ENCODE results near the gene EFCAB9. TPM values are rescaled to one million over a fixed set of nuclear protein-coding genes. Genes with fewer than 3 reads are reported as not detected.
"Not testable (repeated sequence)": the region's sequence is repeated elsewhere in the genome, so short reads cannot be mapped to it uniquely, and the experiment has no call there.

EFCAB9 gene
- total RNA-seq (2014; rRNA removed; shearing (Covaris generic)): not detected in 2 replicates

DNA sequence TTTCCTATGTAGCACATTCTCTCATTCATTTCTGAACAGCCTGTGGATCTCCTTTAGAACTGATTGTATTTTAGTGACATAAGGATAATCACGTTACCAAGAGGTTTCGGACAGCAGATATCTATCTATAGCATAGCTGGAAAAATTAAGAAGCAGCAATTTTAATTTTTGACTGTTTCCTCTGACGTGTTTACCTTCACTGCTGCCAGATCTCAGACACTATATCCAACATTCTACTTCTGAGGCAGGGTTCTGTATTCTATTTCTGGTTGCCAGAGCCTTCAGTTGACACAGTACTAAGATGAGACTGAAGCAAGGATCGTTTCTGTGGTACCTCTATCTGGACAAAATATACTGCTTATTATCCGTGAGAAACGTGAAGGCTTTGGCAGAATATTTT, at the start of gene EFCAB9:
Gene EFCAB9 (plus strand): TSS at position 301 of the 400 bp plus-strand sequence. CDS start 1 bp downstream, at position 302.
- in situ Hi-C loops (cut with HindIII; ENCODE audit: low sequenced_read_pairs): no loop called here
- no peak for DNase-seq (ENCODE audit: low spot score)

DNA sequence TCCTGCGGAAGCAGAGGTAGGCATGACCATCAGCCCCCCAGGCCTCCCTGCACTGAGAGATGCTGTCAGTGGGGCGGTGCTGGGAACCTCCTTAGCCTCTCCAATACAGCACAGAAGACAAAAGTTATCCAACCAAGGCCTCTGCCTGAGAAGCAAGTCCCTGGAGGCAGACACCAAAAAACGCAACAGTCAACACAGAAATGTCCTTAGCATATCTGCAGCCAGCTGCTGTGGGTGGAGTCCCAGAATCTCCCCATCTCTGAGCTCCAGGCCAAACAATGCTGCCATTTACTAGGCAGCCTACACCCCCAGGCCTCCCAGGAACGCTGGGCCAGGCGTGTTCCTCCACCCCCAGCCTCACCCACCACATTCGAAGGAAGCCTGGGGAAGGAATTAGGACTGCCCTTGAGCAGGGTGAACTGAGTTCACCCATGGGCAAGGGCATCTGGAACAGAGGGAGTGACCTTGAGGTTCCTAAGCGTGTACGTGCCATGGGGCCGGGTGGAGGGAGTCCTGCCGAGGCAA, 49.6 kb upstream of the EFCAB9 start:
- in situ Hi-C loops (cut with HindIII; ENCODE audit: low sequenced_read_pairs): no loop called here
- DNase-seq (ENCODE audit: low spot score): no peak

DNA sequence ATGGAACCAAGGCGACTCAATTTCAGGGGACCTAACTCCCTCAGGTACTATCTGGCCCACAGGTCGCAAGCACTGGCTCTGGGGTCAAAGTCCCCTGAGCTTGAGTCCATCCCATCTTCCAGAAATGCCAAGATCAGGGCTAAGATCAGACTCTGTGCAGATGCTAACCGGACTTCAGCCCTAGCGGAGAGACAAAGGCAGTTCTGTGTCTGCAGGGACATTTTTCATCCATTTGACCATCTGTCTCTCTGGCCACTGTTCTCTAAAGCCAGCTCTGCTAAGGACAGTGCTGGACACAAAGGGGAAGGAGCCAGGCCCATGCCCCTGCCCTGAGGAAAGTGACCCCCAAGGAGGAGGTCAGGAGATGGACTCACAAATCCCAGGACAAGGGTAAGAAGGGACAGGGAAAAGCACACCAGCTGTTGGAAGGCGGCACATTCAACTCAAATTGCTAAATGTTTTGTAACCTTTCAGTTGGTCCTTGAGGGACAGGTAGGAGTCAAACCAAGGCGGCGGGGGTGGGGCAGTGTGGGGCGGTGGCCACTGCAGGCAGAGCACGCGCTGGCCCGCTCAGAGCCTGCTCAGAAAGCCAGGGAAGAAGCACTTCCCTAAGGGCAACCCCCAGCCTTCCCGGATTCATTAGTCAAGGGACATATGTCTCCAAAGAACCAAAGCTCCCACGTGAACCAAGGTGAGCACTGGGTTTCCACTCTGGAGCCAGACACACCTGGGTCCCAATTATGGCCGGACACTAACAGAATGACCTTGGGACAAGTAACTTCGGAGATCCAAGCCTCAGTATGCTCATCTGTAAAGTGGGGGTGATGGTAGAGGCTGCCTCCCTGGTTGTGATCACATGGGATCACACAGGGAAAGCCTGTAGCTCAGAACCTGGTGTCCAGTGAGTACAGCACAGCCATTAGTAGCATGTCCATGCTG, 48.8 kb upstream of the EFCAB9 start:
- peak; percentile 74 for DNase-seq (ENCODE audit: low spot score)
- in situ Hi-C loops (cut with HindIII; ENCODE audit: low sequenced_read_pairs): no loop called here

DNA sequence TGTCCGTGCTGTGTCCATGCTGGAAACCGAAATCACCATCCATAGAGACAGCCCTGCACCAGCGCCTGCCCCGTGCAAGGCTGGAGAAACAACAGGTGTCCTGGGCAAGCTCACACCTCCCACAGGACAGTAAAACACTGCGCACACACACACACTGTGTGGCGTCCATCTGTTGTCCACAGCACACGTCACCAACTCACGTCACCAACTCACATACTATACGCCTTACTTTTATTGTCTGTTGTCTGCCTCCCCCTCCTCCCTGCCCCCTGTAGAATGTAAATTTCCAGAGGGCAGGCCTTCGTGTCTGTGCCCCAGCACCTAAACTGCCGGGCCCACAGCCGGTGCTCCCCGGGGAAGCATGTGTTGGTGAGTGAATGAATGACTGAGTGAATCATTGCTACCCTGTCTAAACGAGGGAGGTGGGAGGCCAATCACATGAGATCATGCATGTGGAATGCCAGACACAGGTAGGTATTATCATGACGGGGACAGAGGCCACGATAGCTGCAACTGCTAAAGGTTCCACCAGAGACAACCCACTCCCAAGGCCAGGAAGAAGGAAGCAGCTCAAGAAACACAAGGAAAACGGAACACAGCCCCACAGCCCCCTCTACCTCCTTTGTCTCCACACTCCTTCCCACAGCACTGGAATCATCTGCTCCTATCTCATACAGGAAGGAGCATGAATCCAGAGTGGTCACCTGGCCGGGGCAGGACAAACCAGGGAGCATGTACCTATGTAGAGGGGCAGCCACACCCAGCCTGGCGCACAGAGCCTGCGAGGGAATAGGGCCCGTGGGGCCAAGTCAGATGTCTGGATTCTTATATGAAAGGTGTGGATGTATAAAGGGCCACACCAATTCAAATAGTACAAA, 47.9 kb upstream of the EFCAB9 start:
- peak; percentile 88 for DNase-seq (ENCODE audit: low spot score)
- in situ Hi-C loops (cut with HindIII; ENCODE audit: low sequenced_read_pairs): no loop called here

DNA sequence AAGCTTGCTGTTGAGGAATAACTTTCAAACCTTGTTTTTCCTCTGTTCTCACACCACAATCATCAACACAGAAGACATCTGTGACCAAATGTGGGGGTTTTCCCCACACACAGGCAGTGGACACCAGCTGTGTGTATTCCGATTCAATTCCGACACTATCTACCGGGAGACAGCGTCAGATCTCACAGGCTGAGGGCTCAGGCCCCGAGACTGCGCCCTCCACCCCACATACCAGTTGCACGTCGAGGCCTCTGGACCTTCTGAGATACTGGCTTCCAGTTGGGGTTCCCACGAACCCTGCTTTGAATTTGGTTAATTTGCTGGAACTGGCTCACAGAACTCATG, 47.3 kb upstream of the EFCAB9 start:
- in situ Hi-C loops (cut with HindIII; ENCODE audit: low sequenced_read_pairs): no loop called here
- no peak for DNase-seq (ENCODE audit: low spot score)

DNA sequence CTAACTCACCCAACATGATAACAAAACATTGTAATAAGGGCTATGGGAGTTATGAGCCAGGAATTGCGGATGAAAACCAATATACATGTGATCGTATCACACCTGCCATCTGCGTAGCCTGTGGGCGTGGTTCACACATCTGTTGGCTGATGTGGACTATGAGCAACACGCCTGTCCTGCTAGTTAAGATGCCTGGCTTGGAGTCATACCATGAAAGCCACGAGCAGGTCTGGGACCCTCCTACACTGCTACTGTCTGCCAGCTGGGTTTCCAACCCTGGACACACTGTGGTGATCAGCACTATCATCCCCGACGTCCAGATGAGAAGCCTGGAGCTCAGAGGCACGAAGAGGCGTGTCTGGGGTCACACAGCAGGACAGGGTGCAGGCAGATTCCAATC, 46.1 kb upstream of the EFCAB9 start:
- no peak for DNase-seq (ENCODE audit: low spot score)
- in situ Hi-C loops (cut with HindIII; ENCODE audit: low sequenced_read_pairs): no loop called here

DNA sequence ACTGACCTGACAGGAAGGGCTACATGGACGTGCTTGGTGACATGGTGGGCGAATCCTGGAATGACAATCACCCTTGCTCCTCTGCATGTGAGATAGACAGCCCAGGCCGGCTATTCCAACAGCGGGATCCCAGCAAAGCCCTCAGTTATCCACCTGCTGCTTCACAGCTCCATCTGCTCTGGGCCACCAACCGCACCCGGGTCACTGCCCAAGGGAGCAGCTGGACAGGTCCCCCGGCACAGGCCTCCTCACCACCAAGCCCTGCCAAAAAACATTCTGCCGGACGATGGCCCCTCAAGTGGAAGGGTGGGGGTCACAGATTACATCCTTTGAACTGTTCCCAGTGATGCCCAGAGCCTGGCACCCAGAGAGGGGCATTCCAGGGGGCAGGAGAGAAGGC, 45.6 kb upstream of the EFCAB9 start:
- DNase-seq (ENCODE audit: low spot score): no peak
- in situ Hi-C loops (cut with HindIII; ENCODE audit: low sequenced_read_pairs): no loop called here

DNA sequence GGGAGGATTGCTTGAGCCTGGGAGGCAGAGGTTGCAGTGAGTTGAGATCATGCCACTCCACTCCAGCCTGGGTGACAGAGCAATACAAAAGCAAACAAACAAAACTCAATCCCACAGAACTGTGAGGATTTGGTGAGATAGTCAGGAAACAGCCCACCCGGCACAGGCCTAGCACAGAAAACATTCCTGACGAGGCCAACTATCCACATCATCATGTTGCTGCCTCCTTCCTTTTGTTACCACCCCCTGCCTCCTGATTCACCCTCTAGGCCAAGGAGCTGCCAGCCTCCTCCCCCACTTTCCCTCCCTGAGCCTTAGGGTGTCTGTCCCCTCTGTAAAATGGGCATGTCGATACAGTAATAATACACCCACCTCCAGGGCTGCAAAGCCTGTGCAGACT, 44.9 kb upstream of the EFCAB9 start:
- DNase-seq (ENCODE audit: low spot score): no peak

DNA sequence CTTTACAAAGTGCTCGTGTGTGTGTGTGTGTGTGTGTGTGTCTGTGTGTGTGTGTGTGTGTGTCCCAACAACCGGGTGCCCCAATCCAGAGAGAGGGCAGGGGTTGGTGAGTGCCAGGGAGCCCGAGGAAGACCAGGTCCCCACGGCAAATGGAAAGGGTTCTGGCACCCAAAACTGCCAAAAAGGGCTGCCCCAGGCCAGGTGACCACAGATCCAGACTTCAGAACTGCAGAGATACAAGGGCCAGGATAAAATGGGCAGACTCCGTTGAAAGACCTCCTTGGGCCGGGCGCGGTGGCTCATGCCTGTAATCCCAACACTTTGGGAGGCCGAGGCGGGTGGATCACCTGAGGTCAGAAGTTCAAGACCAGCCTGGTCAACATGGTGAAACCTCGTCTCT, 44.5 kb upstream of the EFCAB9 start:
- in situ Hi-C loops (cut with HindIII; ENCODE audit: low sequenced_read_pairs); DNase-seq (ENCODE audit: low spot score): not testable (repeated sequence)

More for the DNA sequence above, 44.9 kb upstream of the EFCAB9 start:
- in situ Hi-C loops (cut with HindIII; ENCODE audit: low sequenced_read_pairs): no loop called here

DNA sequence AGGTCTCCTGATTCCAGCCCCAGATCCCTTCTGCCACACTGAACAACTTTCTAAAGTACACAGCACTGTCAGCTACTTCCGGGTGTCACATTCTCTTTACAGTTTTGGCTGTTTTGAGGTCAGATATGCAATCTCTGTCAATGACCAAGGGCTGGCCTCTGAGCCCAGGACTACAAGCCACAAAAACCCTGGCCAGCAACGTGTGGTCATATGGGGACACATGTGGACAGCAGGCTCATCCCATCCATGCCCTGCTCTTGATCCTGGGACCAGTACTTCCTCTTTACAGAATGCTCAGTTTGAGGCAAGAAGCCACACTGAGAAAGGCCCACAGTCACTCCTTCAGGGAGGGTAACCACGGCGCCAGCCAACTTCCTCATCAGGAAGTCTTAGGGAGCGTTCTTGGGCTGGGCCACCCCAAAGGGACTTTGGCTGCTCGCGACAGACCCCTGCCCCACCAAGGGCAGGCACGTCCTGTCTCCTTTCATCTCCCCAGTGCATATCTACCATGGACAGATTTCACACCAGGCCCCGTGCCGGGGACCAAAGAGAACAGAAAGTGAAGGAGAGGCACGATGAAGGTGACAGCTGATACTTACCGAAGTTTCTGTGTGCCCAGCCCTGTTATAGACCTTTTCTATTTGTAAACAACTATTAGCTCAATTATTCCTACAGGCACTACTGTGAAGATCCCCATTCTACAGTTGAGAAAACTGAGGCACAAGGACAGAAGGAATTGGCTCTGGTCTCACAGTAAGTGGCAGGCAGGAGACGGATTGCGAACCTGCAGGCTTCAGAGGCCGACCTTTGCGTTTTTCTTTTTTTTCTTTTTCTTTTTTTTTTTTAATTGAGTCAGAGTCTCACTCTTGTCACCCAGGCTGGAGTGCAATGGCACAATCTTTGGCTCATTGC, 43.2 kb upstream of the EFCAB9 start:
- no peak for DNase-seq (ENCODE audit: low spot score)
- in situ Hi-C loops (cut with HindIII; ENCODE audit: low sequenced_read_pairs): no loop called here

DNA sequence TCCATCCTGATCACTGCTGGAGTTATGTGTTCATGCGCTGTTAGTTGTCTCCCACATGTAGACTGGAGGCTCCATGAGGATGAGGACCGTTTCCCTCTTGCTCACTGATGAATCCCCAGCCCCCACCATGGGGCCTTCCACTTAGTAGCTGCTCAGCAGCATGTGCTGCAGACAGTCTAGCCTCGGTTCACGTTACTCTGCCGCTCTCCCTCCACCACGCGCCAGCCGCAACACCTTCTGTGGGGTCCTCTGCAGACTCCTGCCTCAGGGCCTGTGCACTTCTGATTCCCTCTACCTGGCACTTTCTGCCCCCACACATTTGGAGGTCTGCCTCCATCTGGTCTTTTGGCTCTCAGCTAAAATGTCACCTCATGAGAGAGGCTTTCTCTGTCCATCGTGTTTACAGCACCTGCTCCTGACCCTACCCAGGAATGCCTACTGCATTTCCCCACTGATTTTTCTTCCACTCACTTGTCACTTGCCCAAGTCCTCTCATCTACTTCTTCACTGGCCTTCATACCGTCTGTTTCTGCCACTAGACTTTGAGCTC, 42.2 kb upstream of the EFCAB9 start:
- peak; percentile 91 for DNase-seq (ENCODE audit: low spot score)
- in situ Hi-C loops (cut with HindIII; ENCODE audit: low sequenced_read_pairs): no loop called here

DNA sequence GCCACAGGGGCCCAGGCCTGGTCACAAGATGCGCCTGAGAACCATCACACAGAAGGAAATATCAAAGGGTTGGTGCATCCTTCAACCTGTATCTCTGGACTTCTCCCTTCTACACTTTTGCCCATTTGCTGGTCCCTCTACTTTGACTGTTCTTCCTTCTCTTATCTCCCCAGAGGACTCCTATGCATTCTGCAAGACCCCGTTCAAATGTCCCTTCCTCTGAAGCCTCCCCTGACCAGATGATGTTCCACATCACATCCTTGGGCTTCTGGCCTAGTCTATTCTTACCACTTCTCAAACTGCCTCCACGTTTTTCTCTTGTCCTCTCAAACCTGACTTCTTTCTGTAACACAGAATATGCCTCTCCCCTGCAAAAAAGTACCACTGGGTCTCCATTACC, 40.3 kb upstream of the EFCAB9 start:
- in situ Hi-C loops (cut with HindIII; ENCODE audit: low sequenced_read_pairs): no loop called here
- DNase-seq (ENCODE audit: low spot score): no peak

DNA sequence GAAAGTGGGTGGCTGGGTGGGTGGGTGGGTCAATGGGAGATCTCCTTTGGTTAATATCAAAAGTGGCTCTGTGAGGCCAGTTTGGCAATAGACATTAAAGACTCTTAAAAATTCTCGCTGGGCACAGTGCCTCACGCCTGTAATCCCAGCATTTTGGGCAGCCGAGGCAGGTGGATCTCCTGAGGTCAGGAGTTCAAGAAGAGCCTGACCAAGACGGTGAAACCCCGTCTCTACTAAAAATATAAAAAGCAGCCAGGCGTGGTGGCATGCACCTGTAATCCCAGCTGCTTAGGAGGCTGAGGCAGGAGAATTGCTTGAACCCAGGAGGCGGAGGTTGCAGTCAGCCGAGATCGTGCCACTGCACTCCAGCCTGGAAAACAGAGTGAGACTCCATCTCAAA, 38.9 kb upstream of the EFCAB9 start:
- DNase-seq (ENCODE audit: low spot score); in situ Hi-C loops (cut with HindIII; ENCODE audit: low sequenced_read_pairs): not testable (repeated sequence)

DNA sequence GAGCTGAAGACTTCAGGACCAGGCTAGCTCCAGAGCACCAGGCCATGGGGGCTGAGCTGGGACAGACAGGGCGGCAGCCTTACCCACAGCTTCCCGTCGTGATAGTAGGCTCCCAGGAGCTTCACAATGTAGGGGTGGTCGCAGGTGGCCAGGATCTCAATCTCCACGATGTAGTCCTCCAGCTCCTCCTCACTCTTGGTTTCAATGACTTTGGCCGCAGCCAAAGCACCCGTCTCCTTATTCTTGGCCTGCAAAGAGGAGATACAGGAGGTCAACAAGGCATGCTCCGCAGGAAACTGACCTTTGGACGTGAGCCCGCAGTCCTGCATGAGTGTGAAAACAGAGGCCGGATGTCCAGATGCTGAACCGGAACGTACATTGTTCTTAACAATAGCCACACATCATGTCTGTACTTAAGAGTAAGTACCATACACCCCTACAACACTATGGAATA, 37.4 kb upstream of the EFCAB9 start:
- in situ Hi-C loops (cut with HindIII; ENCODE audit: low sequenced_read_pairs): no loop called here
- DNase-seq (ENCODE audit: low spot score): no peak

DNA sequence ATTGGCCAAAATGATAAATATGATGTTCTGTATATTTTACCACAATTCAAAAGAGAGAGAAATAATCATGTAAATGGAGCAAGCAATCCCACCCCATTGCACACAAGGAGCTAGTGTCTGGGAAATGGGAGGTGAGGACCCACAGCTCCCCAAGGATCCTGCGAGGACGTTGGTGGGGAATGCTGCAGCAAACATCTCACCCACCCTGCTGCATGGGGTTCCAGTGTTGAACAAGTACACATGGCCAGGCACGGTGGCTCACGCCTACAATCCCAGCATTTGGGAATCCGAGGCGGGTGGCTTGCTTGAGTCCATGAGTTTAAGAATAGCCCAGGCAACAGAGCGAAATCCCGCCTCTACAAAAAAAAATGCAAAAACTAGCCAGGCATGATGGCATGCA, 35.0 kb upstream of the EFCAB9 start:
- in situ Hi-C loops (cut with HindIII; ENCODE audit: low sequenced_read_pairs): no loop called here
- DNase-seq (ENCODE audit: low spot score): no peak

DNA sequence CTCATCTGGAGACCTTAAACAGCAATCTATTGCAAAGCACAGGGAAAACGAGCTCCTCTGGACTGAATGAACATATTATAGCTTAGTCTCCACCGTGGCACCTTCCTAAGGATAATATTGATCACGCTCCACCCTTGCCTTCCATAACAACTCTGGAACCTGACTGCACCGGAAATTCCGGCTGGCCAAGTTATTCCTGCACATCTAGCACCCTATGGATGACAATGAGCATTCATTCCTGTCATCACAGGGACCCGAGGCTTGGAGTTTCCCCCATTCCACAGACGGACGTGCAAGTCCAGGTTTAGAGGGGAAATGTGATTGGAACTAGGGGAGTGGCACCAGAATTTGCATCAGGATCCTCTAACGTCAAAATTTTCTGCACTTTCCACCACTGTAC, 33.5 kb upstream of the EFCAB9 start:
- in situ Hi-C loops (cut with HindIII; ENCODE audit: low sequenced_read_pairs): no loop called here
- DNase-seq (ENCODE audit: low spot score): no peak

DNA sequence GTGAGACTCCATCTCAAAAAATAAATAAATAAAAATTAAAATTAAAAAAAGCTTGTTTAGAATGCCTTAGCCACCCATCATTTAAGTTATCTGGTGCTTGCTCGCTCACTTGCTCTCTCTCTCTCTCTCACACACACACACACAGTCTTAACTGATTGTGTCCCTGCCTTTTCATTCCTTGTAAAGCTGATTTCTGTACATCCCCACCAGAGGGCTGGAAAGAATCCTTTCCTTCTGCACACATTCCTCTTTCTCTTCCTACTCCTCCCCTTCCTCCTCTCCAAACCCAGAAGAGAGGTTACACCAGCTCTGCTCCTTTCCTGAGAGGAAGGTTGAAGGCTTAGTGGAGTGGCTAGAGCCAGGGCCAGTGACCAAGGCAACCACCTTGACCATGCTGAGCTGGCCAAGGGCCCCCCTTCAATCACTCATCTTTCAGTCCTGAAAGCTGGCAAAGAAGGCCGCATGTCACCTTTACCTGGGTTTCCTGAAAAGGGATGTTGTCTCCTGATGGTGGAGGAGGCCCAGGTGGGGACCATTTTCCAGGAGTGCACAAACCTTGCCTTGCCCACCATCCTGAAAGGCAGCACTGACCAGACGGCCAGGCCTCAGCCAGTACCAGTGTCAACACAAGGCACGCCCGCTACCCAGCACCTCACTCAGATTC, 31.5 kb upstream of the EFCAB9 start:
- in situ Hi-C loops (cut with HindIII; ENCODE audit: low sequenced_read_pairs): no loop called here
- no peak for DNase-seq (ENCODE audit: low spot score)

DNA sequence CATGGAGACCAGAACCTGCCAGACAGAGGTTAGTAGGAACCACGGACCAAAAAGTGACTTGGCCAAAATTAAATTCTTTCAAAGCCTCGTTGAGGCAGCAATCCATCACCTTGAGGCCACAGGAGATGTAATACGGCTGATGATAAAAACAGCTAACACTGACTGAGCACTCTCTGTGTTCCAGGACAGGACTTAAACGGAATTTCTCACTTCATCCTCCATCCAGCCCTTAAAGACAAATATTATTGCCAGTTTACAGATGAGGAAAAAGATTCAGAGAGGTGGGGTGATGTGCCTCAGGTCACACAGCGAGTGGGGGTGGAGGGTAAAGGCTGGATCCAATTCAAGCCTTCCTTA, 31.0 kb upstream of the EFCAB9 start:
- in situ Hi-C loops (cut with HindIII; ENCODE audit: low sequenced_read_pairs): no loop called here
- DNase-seq (ENCODE audit: low spot score): no peak

Measured in G401 (cell line).